Glutamatergic neuron (in vitro differentiated cells): ENCODE data around the gene UNC13A. TPM values are rescaled to one million over a fixed set of nuclear protein-coding genes. Genes with fewer than 3 reads are reported as not detected.

Experiments
- DNase-seq: peaks from one replicate; pipeline ENCODE4 v3.0.0; 2022
- H3K27ac Mint-ChIP-seq: one replicate; pipeline ENCODE4 v1.8.0; 2020; ENCODE audit warnings: mild to moderate bottlenecking, mixed read lengths, inconsistent platforms; ENCODE audit not compliant: unreplicated experiment
- H3K27me3 Mint-ChIP-seq: one replicate; pipeline ENCODE4 v1.8.0; 2020; ENCODE audit warnings: mild to moderate bottlenecking, moderate library complexity, mixed read lengths, inconsistent platforms; ENCODE audit not compliant: unreplicated experiment
- H3K36me3 Mint-ChIP-seq: one replicate; pipeline ENCODE4 v1.8.0; 2020; ENCODE audit warnings: mild to moderate bottlenecking, mixed read lengths, inconsistent platforms; ENCODE audit not compliant: unreplicated experiment
- H3K4me1 Mint-ChIP-seq: one replicate; pipeline ENCODE4 v1.8.0; 2020; ENCODE audit warnings: mild to moderate bottlenecking, low read depth, mixed read lengths, inconsistent platforms; ENCODE audit not compliant: unreplicated experiment
- H3K4me3 Mint-ChIP-seq: one replicate; pipeline ENCODE4 v1.8.0; 2020; ENCODE audit warnings: mild to moderate bottlenecking, mixed read lengths, inconsistent platforms; ENCODE audit not compliant: unreplicated experiment
- H3K9me3 Mint-ChIP-seq: one replicate; pipeline ENCODE4 v1.8.0; 2020; ENCODE audit warnings: mild to moderate bottlenecking, moderate library complexity, mixed read lengths, inconsistent platforms; ENCODE audit not compliant: unreplicated experiment
- CTCF ChIP-seq: fragments of 200-600 bp; sonication (generic); IDR thresholded peaks from one replicate; pipeline ENCODE4 v1.5.0; 2021; ENCODE audit not compliant: partially characterized antibody, unreplicated experiment
- total RNA-seq: library from RNA; stranded (reverse); fragmentation: NEBNext Ultra II Directional; extraction: Animal tissue kit (Norgen Biotek cat#: 25700); gene quantifications from one replicate; pipeline ENCODE4 v1.2.1, GENCODE V29; 2021; ENCODE audit not compliant: unreplicated experiment

UNC13A gene
- total RNA-seq, 1 donor from 2014 or later, result 79.7 TPM

GRCh38 chr19:17626456-17627015, 61.6 kb downstream of the UNC13A start:
- Mint-ChIP-seq H3K27ac (no peak overlapping the region), H3K36me3 (peaks cover 42% of the 10 kb centered on the region), H3K4me1 (no peaks in the 10 kb centered on the region), H3K9me3 (peaks cover 13% of the 10 kb centered on the region), H3K4me3 (no peak overlapping the region), H3K27me3 (peaks cover 9% of the 10 kb centered on the region)
- no peak for DNase-seq
- TF ChIP-seq CTCF, result no peak

GRCh38 chr19:17625980-17626379, 62.2 kb downstream of the UNC13A start:
- Mint-ChIP-seq H3K36me3 (peaks cover 48% of the 10 kb centered on the region), H3K4me3 (no peak overlapping the region), H3K27me3 (peaks cover 10% of the 10 kb centered on the region), H3K4me1 (peaks cover 4% of the 10 kb centered on the region), H3K27ac (no peak overlapping the region), H3K9me3 (peaks cover 14% of the 10 kb centered on the region)
- DNase-seq, result no peak
- no peak for TF ChIP-seq CTCF

GRCh38 chr19:17625043-17625442, 63.1 kb downstream of the UNC13A start:
- H3K4me3 Mint-ChIP-seq, result no peak overlapping the region
- H3K27me3 Mint-ChIP-seq, result peaks cover 11% of the 10 kb centered on the region
- no peak overlapping the region for H3K27ac Mint-ChIP-seq
- no peak for DNase-seq
- peaks cover 4% of the 10 kb centered on the region for H3K4me1 Mint-ChIP-seq
- TF ChIP-seq CTCF, result no peak
- H3K9me3 Mint-ChIP-seq, result peaks cover 14% of the 10 kb centered on the region
- H3K36me3 Mint-ChIP-seq, result peaks cover 48% of the 10 kb centered on the region

GRCh38 chr19:17624314-17624991, 63.7 kb downstream of the UNC13A start:
- no peak overlapping the region for H3K27ac Mint-ChIP-seq
- H3K4me3 Mint-ChIP-seq, result no peak overlapping the region
- H3K36me3 Mint-ChIP-seq, result peaks cover 48% of the 10 kb centered on the region
- H3K4me1 Mint-ChIP-seq, result peaks cover 6% of the 10 kb centered on the region
- H3K9me3 Mint-ChIP-seq, result peaks cover 14% of the 10 kb centered on the region
- peaks cover 11% of the 10 kb centered on the region for H3K27me3 Mint-ChIP-seq
- no peak for DNase-seq
- TF ChIP-seq CTCF, result no peak

GRCh38 chr19:17623224-17623935, 64.8 kb downstream of the UNC13A start:
- Mint-ChIP-seq H3K27me3 (peaks cover 11% of the 10 kb centered on the region), H3K36me3 (peaks cover 48% of the 10 kb centered on the region), H3K27ac (no peak overlapping the region), H3K9me3 (peaks cover 14% of the 10 kb centered on the region), H3K4me3 (no peak overlapping the region), H3K4me1 (peaks cover 6% of the 10 kb centered on the region)
- no peak for TF ChIP-seq CTCF
- DNase-seq, result no peak
